Body of pancreas (tissue), 4 donors: Measurements from ENCODE around the gene DDIT4. TPM values are rescaled to one million over a fixed set of nuclear protein-coding genes. Genes with fewer than 3 reads are reported as not detected.

Experiments
- ATAC-seq: fragments of 150-250 bp; one replicate; pipeline ENCODE4 v1.9.1; 2016
- DNase-seq, 4 donors: peaks; one replicate each; pipeline ENCODE4 v3.0.0-alpha.2; 2019
- H3K27ac ChIP-seq, 4 donors: fragments of 200-600 bp; sonication (generic); 1 replicate in 3 of 4; 2 replicates in 1 of 4; pipeline versions ENCODE4 v1.5.1 to v1.6.1; 2016 to 2019; ENCODE audit warnings: mild to moderate bottlenecking in 1 of 4, mixed read lengths in 1 of 4, moderate library complexity in 1 of 4
- H3K27me3 ChIP-seq, 2 donors: fragments of 200-600 bp; sonication (generic); one replicate each; pipeline ENCODE4 v1.6.0; 2016; ENCODE audit warnings: mild to moderate bottlenecking in 1 of 2
- H3K36me3 ChIP-seq, 2 donors: fragments of 200-600 bp; sonication (generic); replicated peaks in 1 of 2; 2 replicates each; pipeline ENCODE4 v1.5.1; 2016; ENCODE audit warnings: low read depth in 2 of 2; ENCODE audit not compliant: insufficient read depth in 1 of 2
- H3K4me1 ChIP-seq: fragments of 200-600 bp; sonication (generic); one replicate; pipeline ENCODE4 v1.6.0; 2016
- H3K4me3 ChIP-seq, 2 donors: fragments of 200-600 bp; sonication (generic); 1 replicate in 1 of 2; 2 replicates in 1 of 2; pipeline ENCODE4 v1.5.1; 2016 to 2019
- H3K9me3 ChIP-seq, 3 donors: fragments of 200-600 bp; sonication (generic); 1 replicate in 2 of 3; 2 replicates in 1 of 3; pipeline ENCODE4 v1.5.1; 2016
- CTCF ChIP-seq, 7 experiments: fragments of 450-650 bp in 4 of 7; fragments of 200-600 bp in 3 of 7; sonication (generic) in 3 of 7; IDR thresholded peaks; one replicate each; pipeline ENCODE4 v1.5.1; 2016 to 2019; ENCODE audit warnings: antibody characterized with exemption in 7 of 7
- POLR2A ChIP-seq, 3 donors: fragments of 450-650 bp; IDR thresholded peaks; one replicate each; pipeline ENCODE4 v1.6.1; 2016; ENCODE audit warnings: antibody characterized with exemption in 3 of 3, mild to moderate bottlenecking in 2 of 3
- WGBS, 2 donors: methylation state at CpG; one replicate each; pipeline ENCODE4 v1.1.5; 2017; 5-methylcytosine and 5-hydroxymethylcytosine counted together
- intact Hi-C: fragments of 100-400 bp; cut with DNase I; formaldehyde crosslinking; loops from one replicate; pipeline ENCODE4 v1.15.1; 2023
- total RNA-seq, 2 donors: library from RNA; depleted of rRNA; stranded (reverse); fragments of >200 nt; gene quantifications; one replicate each; pipeline ENCODE4 v1.1.0, GENCODE V29; 2016

The DDIT4 gene
- total RNA-seq, 2 donors from 2014 or later, result 238 to 269 TPM

DNA sequence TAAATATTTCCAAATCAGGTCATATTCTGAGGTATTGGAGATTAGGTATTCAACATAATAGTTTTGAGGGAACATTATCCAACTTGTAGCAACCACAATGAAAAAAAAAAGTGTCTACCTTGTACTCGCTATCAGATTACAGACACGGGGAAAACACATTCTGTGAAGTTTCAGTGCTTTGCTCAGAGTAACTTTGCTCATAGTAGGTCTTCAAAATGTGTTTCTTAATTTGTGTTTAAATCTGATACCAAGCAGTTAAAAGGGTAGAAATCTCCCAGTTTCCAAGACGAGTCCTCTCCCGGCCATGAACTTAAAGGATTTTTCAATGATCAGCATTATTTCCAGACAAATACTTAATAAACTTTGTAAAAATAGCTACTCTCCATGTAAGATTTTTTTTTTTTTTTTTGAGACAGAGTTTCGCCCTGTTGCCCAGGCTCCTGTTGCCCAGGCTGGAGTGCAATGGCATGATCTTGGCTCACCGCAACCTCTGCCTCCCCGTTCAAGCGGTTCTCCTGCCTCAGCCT, 39.2 kb downstream of the DDIT4 start:
- intact Hi-C loops, result no loop called here
- Histone ChIP-seq H3K9me3 (no peaks in the 10 kb centered on the region), H3K36me3 (no peaks in the 10 kb centered on the region), H3K4me1 (peaks cover 51% of the 10 kb centered on the region), H3K27me3 (no peaks in the 10 kb centered on the region), H3K4me3 (no peak overlapping the region), H3K27ac (no peak overlapping the region)
- no peak for TF ChIP-seq CTCF (IDR thresholded peaks at IDR 0.05)
- TF ChIP-seq POLR2A (IDR thresholded peaks at IDR 0.05), result no peak
- DNase-seq, result no peak
- ATAC-seq, result no peak
- WGBS, 2 donors, result 90 to 91% methylated on average over 8 of the region's 8 CpGs

DNA sequence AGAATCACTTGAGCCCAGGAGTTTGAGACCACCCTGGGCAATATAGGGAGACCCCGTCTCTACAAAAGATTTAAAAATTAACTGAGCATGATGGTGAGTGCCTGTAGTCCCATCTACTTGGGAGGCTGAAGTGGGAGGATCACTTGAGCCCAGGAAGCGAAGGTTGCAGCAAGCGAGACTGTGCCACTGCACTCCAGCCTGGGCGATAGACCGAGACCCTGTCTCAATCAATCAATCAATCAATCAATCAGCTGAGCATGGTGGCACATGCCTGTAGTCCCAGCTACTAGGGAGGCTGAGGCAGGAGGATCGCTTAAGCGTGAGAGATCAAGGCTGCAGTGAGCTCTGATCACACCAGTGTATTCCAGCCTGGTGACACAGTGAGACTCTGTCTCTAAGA, 40.5 kb downstream of the DDIT4 start:
- no peaks in the 10 kb centered on the region for H3K27me3 ChIP-seq
- no peak for TF ChIP-seq POLR2A (IDR thresholded peaks at IDR 0.05)
- no peak for TF ChIP-seq CTCF (IDR thresholded peaks at IDR 0.05)
- H3K4me1 ChIP-seq, result peaks cover 51% of the 10 kb centered on the region
- 93 to 95% methylated on average over 7 of the region's 7 CpGs for WGBS, 2 donors
- ATAC-seq (no peak), DNase-seq (no peak)
- no peak overlapping the region for H3K4me3 ChIP-seq
- H3K36me3 ChIP-seq, result no peaks in the 10 kb centered on the region
- no peaks in the 10 kb centered on the region for H3K9me3 ChIP-seq
- intact Hi-C loops, result no loop called here
- H3K27ac ChIP-seq, result peak overlapping the region in 2 of 4 donors; percentile 84 to 87

- peak in 1 of 4 donors; percentile 22 for DNase-seq
- ATAC-seq, result no peak
- no peaks in the 10 kb centered on the region for H3K9me3 ChIP-seq
- 22 to 32% methylated on average over 7 of the region's 7 CpGs for WGBS, 2 donors
- no peak overlapping the region for H3K4me3 ChIP-seq
- intact Hi-C loops, result no loop called here
- peaks cover 57% of the 10 kb centered on the region for H3K4me1 ChIP-seq
- TF ChIP-seq POLR2A (IDR thresholded peaks at IDR 0.05), result no peak
- TF ChIP-seq CTCF (IDR thresholded peaks at IDR 0.05), result no peak
- H3K27me3 ChIP-seq, result no peaks in the 10 kb centered on the region
- H3K36me3 ChIP-seq, result no peaks in the 10 kb centered on the region
- H3K27ac ChIP-seq, result peak overlapping the region; percentile 51 to 94 (median 86)
These were observed 41.3 kb downstream of the DDIT4 start for GRCh38 chr10:72315054-72315453.

- DNase-seq (peak; percentile 90 to 96 (median 95)), ATAC-seq (peak; percentile 80)
- Histone ChIP-seq H3K4me1 (peaks cover 59% of the 10 kb centered on the region), H3K9me3 (no peaks in the 10 kb centered on the region), H3K4me3 (no peak overlapping the region), H3K27ac (peak overlapping the region; percentile 78 to 94 (median 86)), H3K27me3 (no peaks in the 10 kb centered on the region), H3K36me3 (no peaks in the 10 kb centered on the region)
- intact Hi-C loops, result no loop called here
- TF ChIP-seq CTCF (IDR thresholded peaks at IDR 0.05) (peak in 1 of 7 experiments; percentile 8), POLR2A (IDR thresholded peaks at IDR 0.05) (peak in 2 of 3 donors; percentile 55 to 59)
- WGBS, 2 donors, result 0 to 9% methylated on average over 1 to 2 of the region's 2 CpGs
These were observed 42.1 kb downstream of the DDIT4 start for GRCh38 chr10:72315611-72316385.

GRCh38 chr10:72316386-72316700, 42.6 kb downstream of the DDIT4 start:
- ATAC-seq, result no peak
- Histone ChIP-seq H3K27me3 (no peaks in the 10 kb centered on the region), H3K4me3 (no peak overlapping the region), H3K36me3 (no peaks in the 10 kb centered on the region), H3K27ac (peak overlapping the region; percentile 78 to 94 (median 86)), H3K9me3 (no peaks in the 10 kb centered on the region), H3K4me1 (peaks cover 64% of the 10 kb centered on the region)
- intact Hi-C loops, result no loop called here
- WGBS, 2 donors, result 48 to 49% methylated on average over 3 of the region's 3 CpGs
- DNase-seq, result no peak
- no peak for TF ChIP-seq CTCF (IDR thresholded peaks at IDR 0.05)
- TF ChIP-seq POLR2A (IDR thresholded peaks at IDR 0.05), result no peak
